Left ventricle myocardium superior (tissue), 1 donor: Measurements from ENCODE around the gene PIEZO2. TPM values are rescaled to one million over a fixed set of nuclear protein-coding genes. Genes with fewer than 3 reads are reported as not detected.
"Not testable (repeated sequence)": the region's sequence is repeated elsewhere in the genome, so short reads cannot be mapped to it uniquely, and the experiment has no call there.

ENCODE experiments used
- ATAC-seq: fragments of 200-7000 bp; cut with Tn5 transposase; one replicate; pipeline ENCODE4 v1.9.1; 2020; ENCODE audit warnings: mild to moderate bottlenecking, moderate library complexity
- DNase-seq: peaks from one replicate; pipeline ENCODE4 v3.0.0-alpha.2; 2020
- intact Hi-C: fragments of 100-400 bp; cut with micrococcal nuclease; formaldehyde crosslinking; loops from one replicate; pipeline ENCODE4 v1.11.0; 2022
- total RNA-seq: library from RNA; stranded (reverse); fragmentation: NEBNext Ultra II Directional; extraction: Animal tissue kit (Norgen Biotek cat#: 25700); gene quantifications from one replicate; pipeline ENCODE4 v1.2.1, GENCODE V29; 2021
- donor health status: DM: no; HTN: yes; CAD: no; lungs with severe emphysema.

PIEZO2 gene
- total RNA-seq, 1 donor from 2014 or later: 1.1 TPM

GRCh38 chr18:10923141-10923540, 226.2 kb downstream of the PIEZO2 start:
- intact Hi-C loops: no loop called here
- DNase-seq: no peak
- no peak for ATAC-seq

DNA sequence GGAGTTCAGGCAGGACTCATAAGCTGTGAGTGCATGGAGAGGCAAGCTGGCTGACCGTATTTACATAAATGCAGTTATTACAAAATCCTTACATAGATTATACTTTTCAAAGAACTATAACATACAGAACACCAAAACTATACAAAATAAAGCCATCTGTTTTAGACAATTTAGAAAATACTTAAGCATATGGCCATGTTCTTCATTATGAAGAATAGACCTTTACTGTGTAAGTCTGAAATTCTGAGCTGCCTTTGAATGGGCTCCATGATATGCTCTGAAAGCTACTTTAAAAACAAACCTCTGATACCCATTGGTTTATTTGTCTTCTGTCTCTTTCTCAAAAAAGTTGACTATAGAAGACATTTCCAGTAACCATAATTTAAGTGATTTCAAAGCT, 226.7 kb downstream of the PIEZO2 start:
- ATAC-seq, DNase-seq, intact Hi-C loops: not testable (repeated sequence)

DNA sequence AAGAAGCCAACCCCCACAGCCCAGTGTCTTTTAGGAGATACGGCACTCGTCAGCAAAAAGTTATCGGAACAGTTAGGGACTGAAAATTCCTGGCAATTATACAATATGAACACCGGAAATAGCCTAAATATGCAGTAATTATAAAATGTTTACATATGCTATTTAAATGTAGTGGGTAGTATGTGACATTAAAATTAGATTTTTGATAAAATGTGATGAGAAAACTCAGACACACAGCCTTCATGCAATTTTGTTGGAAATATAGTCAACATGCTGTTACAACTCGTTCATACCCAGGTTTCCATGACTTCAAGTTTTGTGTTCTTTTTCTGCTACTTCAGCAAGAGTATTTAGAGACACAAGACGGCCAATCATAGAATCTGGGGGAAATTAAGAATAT, 229.1 kb downstream of the PIEZO2 start:
- DNase-seq, ATAC-seq, intact Hi-C loops: not testable (repeated sequence)

DNA sequence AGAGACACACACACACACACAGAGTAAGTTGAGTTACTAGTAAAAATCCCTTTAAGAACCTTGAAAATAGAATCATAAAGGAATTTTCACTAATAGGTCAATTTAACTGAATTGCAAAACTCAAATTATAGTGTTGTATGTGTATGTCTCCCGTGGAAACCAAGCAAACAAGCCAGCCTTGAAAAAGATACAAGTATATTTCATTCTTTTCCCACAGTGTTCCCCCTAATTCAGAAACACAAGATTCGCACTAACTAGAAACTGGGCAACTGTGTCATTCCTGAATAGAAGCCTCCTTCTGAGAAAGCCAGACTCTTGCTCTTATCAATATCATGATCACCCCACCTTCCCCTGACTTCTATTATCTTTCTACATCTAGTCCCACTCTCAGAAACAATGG, 229.5 kb downstream of the PIEZO2 start:
- ATAC-seq (no peak), DNase-seq (no peak)
- intact Hi-C loops: no loop called here

DNA sequence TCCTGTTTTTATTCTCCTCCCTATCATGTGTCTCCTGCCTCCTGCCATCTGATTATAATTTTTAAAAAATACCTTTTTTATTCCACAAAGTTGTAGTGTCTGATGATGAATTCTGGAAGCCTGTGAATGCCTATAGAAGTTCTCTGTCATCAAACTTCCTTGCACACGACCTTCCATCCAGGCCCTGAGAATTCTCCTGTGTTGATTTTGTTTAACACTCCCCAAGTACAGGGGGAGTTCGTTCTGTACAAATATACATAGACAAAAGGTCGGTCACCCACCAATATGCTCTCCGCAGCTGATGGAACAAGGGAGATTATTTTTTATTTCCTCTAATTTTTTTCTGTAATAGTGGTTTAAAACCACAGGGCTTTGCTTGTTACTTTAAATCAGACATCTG, 232.5 kb downstream of the PIEZO2 start:
- no peak for ATAC-seq
- intact Hi-C loops: no loop called here
- no peak for DNase-seq

DNA sequence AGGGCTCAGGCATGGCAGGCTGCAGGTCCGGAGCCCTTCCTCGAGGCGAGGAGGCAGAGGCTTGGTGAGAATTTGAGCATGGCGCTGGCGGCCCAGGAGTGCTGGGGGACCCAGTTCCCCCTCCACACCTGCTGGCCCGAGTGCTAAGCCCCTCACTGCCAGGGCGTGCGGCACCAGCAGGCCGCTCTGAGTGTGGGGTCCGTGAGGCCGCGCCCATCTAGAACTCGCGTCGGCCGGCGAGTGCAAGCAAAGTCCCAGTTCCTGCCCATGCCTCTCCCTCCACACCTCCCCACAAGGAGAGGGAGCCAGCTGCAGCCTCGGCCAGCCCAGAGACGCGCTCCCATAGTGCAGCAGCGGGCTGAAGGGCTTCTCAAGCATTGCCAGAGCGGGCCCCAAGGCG, 233.0 kb downstream of the PIEZO2 start:
- ATAC-seq (no peak), DNase-seq (no peak)
- intact Hi-C loops: no loop called here

DNA sequence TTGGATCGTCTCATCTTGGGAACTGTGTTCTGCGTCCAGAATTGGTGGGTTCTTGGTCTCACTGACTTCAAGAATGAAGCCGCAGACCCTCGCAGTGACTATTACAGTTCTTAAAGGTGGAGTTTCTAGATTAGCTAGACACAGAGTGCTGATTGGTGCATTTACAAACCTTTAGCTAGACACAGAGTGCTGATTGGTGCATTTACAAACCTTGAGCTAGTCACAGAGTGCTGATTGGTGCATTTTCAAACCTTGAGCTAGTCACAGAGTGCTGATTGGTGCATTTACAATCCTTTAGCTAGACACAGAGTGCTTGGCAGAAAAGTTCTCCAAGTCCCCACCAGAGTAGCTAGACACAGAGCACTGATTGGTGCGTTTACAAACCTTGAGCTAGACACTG, 233.6 kb downstream of the PIEZO2 start:
- DNase-seq, intact Hi-C loops, ATAC-seq: not testable (repeated sequence)

GRCh38 chr18:10914610-10915009, 234.8 kb downstream of the PIEZO2 start:
- ATAC-seq, intact Hi-C loops, DNase-seq: not testable (repeated sequence)

DNA sequence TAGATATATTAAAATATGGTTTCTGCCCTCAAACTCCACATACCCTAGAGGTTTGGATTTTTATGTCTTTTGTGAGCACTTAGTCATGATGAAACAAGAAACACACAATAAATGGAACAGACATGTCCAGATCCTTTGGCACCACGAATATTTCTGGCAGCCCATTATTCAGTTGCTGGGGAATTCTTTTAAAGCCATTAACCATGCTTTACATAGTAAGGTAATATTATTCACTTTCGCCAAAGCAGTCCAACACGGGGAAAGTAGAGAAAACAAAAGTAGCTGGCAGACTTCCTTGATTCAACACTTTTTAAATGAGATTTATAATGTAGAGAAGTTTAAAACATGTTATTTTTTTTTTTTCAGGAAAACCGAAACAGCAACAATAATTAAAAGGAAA, 235.4 kb downstream of the PIEZO2 start:
- ATAC-seq (no peak), DNase-seq (no peak)
- intact Hi-C loops: no loop called here

GRCh38 chr18:10912790-10913545, 236.4 kb downstream of the PIEZO2 start:
- intact Hi-C loops: no loop called here
- DNase-seq: peak; percentile 36
- no peak for ATAC-seq

DNA sequence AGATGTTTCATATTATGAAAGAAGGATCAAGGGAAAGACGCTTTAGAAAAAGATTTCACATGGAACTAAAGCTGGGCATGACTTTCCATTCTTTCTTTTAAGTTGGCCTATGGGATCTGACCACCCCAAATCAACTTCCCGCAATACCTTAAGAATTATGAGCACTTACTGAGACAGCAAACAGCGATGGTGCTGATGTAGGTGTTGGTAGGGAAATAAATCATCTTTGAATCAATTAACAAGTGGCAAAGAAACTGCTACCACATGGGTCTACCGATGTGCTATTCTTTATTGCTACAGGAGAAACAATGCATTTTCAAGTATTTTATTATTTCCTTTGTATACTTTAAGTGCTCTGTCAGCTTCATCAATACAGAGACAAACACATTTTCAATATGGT, 239.6 kb downstream of the PIEZO2 start:
- intact Hi-C loops: no loop called here
- DNase-seq: no peak
- ATAC-seq: no peak

GRCh38 chr18:10908760-10909159, 240.6 kb downstream of the PIEZO2 start:
- no peak for DNase-seq
- ATAC-seq: no peak
- intact Hi-C loops: no loop called here

- intact Hi-C loops: no loop called here
- ATAC-seq (no peak), DNase-seq (no peak)
Observed at GRCh38 chr18:10907749-10908148, 241.6 kb downstream of the PIEZO2 start.

- DNase-seq: no peak
- intact Hi-C loops: no loop called here
- ATAC-seq: no peak
Observed at GRCh38 chr18:10901329-10901728, 248.0 kb downstream of the PIEZO2 start.

GRCh38 chr18:10900435-10900834, 248.9 kb downstream of the PIEZO2 start:
- DNase-seq: no peak
- intact Hi-C loops: no loop called here
- ATAC-seq: no peak

DNA sequence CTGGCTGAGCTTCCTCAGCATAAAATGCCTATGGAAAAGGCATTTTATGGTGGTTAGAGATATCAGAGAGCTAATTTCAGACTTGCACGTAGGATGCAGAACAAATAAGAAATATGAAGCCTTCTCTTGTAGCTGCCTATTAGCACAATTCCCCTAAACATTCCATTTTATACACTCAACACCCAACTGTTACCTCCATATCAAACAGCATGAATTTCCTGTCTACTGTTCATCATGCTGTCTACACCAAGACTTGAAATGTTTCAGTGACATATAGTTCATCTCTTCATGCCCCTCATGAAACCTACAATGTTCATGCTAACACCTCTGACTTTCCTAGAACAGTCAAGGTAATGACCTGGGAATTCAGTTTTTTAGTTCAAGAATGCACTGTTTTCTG, 249.9 kb downstream of the PIEZO2 start:
- DNase-seq: no peak
- no peak for ATAC-seq
- intact Hi-C loops: no loop called here

GRCh38 chr18:10898417-10898974, 250.9 kb downstream of the PIEZO2 start:
- DNase-seq (no peak), ATAC-seq (no peak)
- intact Hi-C loops: no loop called here

- intact Hi-C loops: no loop called here
- DNase-seq (no peak), ATAC-seq (no peak)
Observed at GRCh38 chr18:10896851-10897250, 252.5 kb downstream of the PIEZO2 start.

- DNase-seq (no peak), ATAC-seq (no peak)
- intact Hi-C loops: no loop called here
Observed at GRCh38 chr18:10895976-10896375, 253.4 kb downstream of the PIEZO2 start.

DNA sequence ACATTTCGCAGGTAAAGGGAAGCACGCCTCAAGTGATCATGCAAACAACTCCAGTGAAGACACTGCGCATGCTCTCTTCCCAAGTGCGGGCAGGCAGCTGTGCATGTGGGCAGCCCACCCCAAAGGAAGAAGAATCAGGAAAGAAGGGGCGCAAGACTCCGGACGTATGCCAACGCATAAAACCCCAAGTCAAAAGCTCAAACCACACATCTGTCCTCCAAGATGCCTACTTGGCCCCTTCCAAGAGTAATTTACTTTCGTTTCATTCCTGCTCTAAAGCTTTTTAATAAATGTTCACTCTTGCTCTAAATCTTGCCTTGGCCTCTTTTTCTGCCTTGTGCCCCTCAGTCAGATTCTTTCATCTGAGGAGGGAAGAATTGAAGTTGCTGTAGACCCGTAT, 254.9 kb downstream of the PIEZO2 start:
- DNase-seq: no peak
- ATAC-seq: no peak
- intact Hi-C loops: no loop called here

GRCh38 chr18:10893761-10894160, 255.6 kb downstream of the PIEZO2 start:
- intact Hi-C loops: no loop called here
- DNase-seq (no peak), ATAC-seq (no peak)
